Calu3 (cell line): ENCODE measurements around the gene FAAH. TPM values are rescaled to one million over a fixed set of nuclear protein-coding genes. Genes with fewer than 3 reads are reported as not detected.
A peak's percentile ranks its signal among the peaks of the same experiment; 100 is the strongest.

ENCODE experiments used
- BruUV-seq: library from RNA; stranded (reverse); fragments of 400-500 nt; replicated peaks from 2 replicates; lab custom pipeline; 2021; lab: Mats Ljungman, UMichigan
- CTCF ChIA-PET: fragments of 300-600 bp; sonication (Branson Sonifier 250); formaldehyde crosslinking; loops from one replicate; lab custom pipeline; 2022; ENCODE audit warnings: antibody characterized with exemption; lab: Charles Lee
- DNase-seq: peaks from one replicate; pipeline ENCODE4 v3.0.0; 2022
- H3K27ac Mint-ChIP-seq: one replicate; pipeline ENCODE4 v1.8.0; 2022; ENCODE audit warnings: mixed read lengths; ENCODE audit not compliant: unreplicated experiment
- H3K27me3 Mint-ChIP-seq: one replicate; pipeline ENCODE4 v1.8.0; 2022; ENCODE audit warnings: mixed read lengths; ENCODE audit not compliant: unreplicated experiment
- H3K36me3 Mint-ChIP-seq: one replicate; pipeline ENCODE4 v1.8.0; 2022; ENCODE audit warnings: mild to moderate bottlenecking, moderate library complexity, mixed read lengths; ENCODE audit not compliant: insufficient read depth, unreplicated experiment
- H3K4me1 Mint-ChIP-seq: one replicate; pipeline ENCODE4 v1.8.0; 2022; ENCODE audit warnings: mild to moderate bottlenecking, low read depth, mixed read lengths; ENCODE audit not compliant: unreplicated experiment
- H3K4me3 Mint-ChIP-seq: one replicate; pipeline ENCODE4 v1.8.0; 2022; ENCODE audit warnings: mild to moderate bottlenecking, low read depth, moderate library complexity, mixed read lengths; ENCODE audit not compliant: unreplicated experiment
- H3K9me3 Mint-ChIP-seq: one replicate; pipeline ENCODE4 v1.8.0; 2022; ENCODE audit warnings: low read depth, mixed read lengths; ENCODE audit not compliant: unreplicated experiment
- CTCF ChIP-seq: fragments of 200-600 bp; IDR thresholded peaks from one replicate; pipeline ENCODE4 v1.8.0; 2022; ENCODE audit warnings: antibody characterized with exemption; ENCODE audit not compliant: unreplicated experiment
- intact Hi-C: fragments of 100-400 bp; cut with micrococcal nuclease; formaldehyde crosslinking; loops from one replicate; pipeline ENCODE4 v1.10.0; 2022; ENCODE audit not compliant: unreplicated experiment
- total RNA-seq: library from RNA; stranded (reverse); gene quantifications from 2 replicates; pipeline ENCODE4 v1.2.3, GENCODE V29; 2022

FAAH gene
- total RNA-seq, 1 experiment from 2014 or later = 31.4 TPM

GRCh38 chr1:46368791-46369190 is 25.3 kb upstream of the FAAH start:
- Mint-ChIP-seq H3K27ac (no peak overlapping the region), H3K4me1 (peaks cover 29% of the 10 kb centered on the region), H3K4me3 (no peak overlapping the region), H3K9me3 (peaks cover 4% of the 10 kb centered on the region), H3K36me3 (peaks cover 32% of the 10 kb centered on the region), H3K27me3 (no peaks in the 10 kb centered on the region)
- TF ChIP-seq CTCF = no peak
- no peak for DNase-seq
- intact Hi-C loops = no loop called here
- CTCF ChIA-PET = interaction anchor here (1.0 kb wide), 1 partner anchor 27 kb away, joined by 3 read pairs; no protein-coding TSS in a partner anchor
- BruUV-seq = no TSS peak

DNA sequence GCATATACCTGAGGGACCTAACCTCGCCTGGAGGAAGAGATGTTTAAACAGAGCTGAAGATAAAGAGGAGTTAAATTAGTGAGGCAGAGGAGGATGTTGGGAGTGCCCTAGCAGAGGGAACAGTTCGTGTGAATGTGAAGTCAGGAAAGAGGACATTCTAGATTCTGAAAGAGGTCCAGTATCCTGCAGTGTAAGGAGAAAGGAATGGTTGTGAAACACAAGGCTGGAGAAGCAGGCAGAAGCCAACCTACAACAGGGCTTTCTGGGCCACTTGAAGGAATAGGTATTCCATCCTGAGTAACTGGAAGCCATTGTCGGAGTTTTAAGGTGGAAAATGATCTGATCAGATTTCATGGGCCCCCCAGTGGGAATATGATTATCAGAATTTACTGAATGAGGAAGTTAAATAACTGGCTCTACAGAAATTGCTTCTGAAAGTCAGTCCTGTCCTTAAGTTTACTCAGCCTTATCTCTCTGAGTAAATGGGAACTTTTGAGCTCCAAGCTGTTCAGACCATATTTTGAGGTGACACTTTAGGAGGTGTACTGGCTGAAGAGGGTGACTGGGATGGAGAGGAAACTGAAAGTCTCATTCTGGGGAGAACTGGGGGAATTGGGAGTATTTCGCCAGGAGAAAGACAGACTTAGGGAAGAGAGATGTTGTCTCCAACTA is 24.4 kb upstream of the FAAH start:
- TF ChIP-seq CTCF = no peak
- H3K27me3 Mint-ChIP-seq = no peaks in the 10 kb centered on the region
- H3K4me1 Mint-ChIP-seq = peaks cover 20% of the 10 kb centered on the region
- no TSS peak for BruUV-seq
- no peak for DNase-seq
- H3K9me3 Mint-ChIP-seq = peaks cover 4% of the 10 kb centered on the region
- no peak overlapping the region for H3K4me3 Mint-ChIP-seq
- H3K27ac Mint-ChIP-seq = peak overlapping the region; percentile 0
- peaks cover 24% of the 10 kb centered on the region for H3K36me3 Mint-ChIP-seq
- intact Hi-C loops = no loop called here
- CTCF ChIA-PET = interaction anchor here (0.6 to 1.0 kb wide), 3 partner anchors 13 to 28 kb away, joined by 3 to 6 read pairs (median 6); no protein-coding TSS in a partner anchor

- no TSS peak for BruUV-seq
- H3K9me3 Mint-ChIP-seq = peaks cover 4% of the 10 kb centered on the region
- intact Hi-C loops = no loop called here
- H3K27me3 Mint-ChIP-seq = no peaks in the 10 kb centered on the region
- H3K36me3 Mint-ChIP-seq = peaks cover 22% of the 10 kb centered on the region
- H3K27ac Mint-ChIP-seq = peak overlapping the region; percentile 0
- peaks cover 15% of the 10 kb centered on the region for H3K4me1 Mint-ChIP-seq
- no peak overlapping the region for H3K4me3 Mint-ChIP-seq
- no peak for TF ChIP-seq CTCF
- CTCF ChIA-PET = interaction anchor here (0.7 kb wide), 1 partner anchor 235 kb away, joined by 6 read pairs; no protein-coding TSS in a partner anchor
- DNase-seq = peak; percentile 40
Observed at GRCh38 chr1:46370214-46370633, 23.9 kb upstream of the FAAH start.

DNA sequence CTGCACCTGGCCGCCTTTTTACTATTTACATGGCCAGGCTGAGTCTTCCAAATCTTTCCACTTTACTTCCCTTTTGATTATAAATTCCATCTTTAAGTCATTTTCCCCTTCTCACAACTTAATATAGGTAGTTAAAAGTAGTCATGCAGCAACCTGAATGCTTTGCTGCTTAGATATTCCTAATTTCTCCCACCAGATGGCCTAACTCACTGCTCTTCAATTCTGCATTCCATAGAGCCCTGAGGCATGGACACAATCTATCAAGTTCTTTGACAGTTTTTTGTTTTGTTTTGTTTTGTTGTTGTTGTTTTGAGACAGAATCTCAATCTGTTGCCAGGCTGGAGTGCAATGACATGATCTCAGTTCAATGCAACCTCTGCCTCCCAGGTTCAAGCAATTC is 21.7 kb upstream of the FAAH start:
- Mint-ChIP-seq H3K27ac (peak overlapping the region; percentile 16), H3K36me3 (peaks cover 24% of the 10 kb centered on the region), H3K27me3 (no peaks in the 10 kb centered on the region), H3K9me3 (peaks cover 4% of the 10 kb centered on the region), H3K4me3 (no peak overlapping the region), H3K4me1 (peaks cover 15% of the 10 kb centered on the region)
- CTCF ChIA-PET = no interaction called here
- no peak for TF ChIP-seq CTCF
- intact Hi-C loops = no loop called here
- BruUV-seq = no TSS peak
- no peak for DNase-seq
